Right lobe of liver (tissue), 4 donors: Measurements from ENCODE around the gene ZNF202.

Experiments
- CTCF ChIP-seq, 4 donors: fragments of 200-600 bp in 3 of 4; fragments of 450-650 bp in 1 of 4; IDR thresholded peaks; one replicate each; pipeline versions ENCODE4 v1.5.1 to v1.8.0; 2016 to 2022; ENCODE audit warnings: antibody characterized with exemption in 4 of 4, mild to moderate bottlenecking in 2 of 4
- POLR2A ChIP-seq: fragments of 450-650 bp; IDR thresholded peaks from one replicate; pipeline ENCODE4 v1.6.1; 2017; ENCODE audit warnings: antibody characterized with exemption, mild to moderate bottlenecking
- donor health status: DM: no; HTN: no; CAD: no.
- donor health status: DM: no; HTN: no; CAD: no.
- donor health status: DM: no; HTN: yes; CAD: no.

GRCh38 chr11:123729602-123730001, 11.9 kb downstream of the ZNF202 start:
- TF ChIP-seq CTCF (IDR thresholded peaks at IDR 0.05) = no peak
- TF ChIP-seq POLR2A = no peak
